Measurements from ENCODE around the gene SHISA7. TPM values are rescaled to one million over a fixed set of nuclear protein-coding genes. Genes with fewer than 3 reads are reported as not detected.

Gene SHISA7
- total RNA-seq, 8 experiments from 2014 or later = 0.10 to 3.4 (median 1.5) TPM

GRCh38 chr19:55479045-55479444 lies 35.9 kb upstream of the SHISA7 start:
- in situ Hi-C loops (cut with MboI; ENCODE audit: low pct_unique_long_range_greater_than_20kb in 2 of 9, low sequenced_read_pairs in 9 of 9, unreplicated experiment in 9 of 9) = loop anchor here in 1 of 9 experiments (25.0 kb wide), 1 partner anchor 342 kb away; the partner anchor contains the start of gene TNNT1
- no peak for ATAC-seq (replicated peaks in 6 of 8)
- WGBS, 10 experiments = 60 to 93% (median 77%) methylated on average over 2 to 8 of the region's 17 CpGs; no CpG with 5 or more reads in 5 of the 10 experiments
- Histone ChIP-seq H3K4me1 (replicated peaks in 1 of 2) (peaks cover 21 to 25% of the 10 kb centered on the region in 2 donors), H3K4me3 (no peak overlapping the region), H3K27ac (no peak overlapping the region)

DNA sequence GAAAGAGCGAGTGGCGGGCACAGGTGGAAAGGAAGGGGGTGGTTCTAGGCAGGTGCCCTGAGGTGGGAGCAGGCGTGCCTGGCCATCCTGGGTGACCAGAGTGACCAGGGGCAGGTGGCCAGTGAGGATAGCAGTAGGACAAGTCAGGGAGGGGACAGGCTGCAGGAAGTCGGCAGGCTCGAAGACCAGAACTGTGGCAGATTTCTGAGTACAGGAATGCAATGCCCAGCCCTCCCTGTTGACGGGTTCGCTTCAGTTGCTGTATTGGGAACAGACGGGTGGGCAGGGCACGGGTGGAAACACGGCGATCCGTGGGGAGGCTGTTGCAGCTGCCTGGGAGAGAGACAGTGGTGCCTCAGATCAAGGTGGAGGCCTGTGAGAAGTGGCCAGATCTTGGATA lies 35.3 kb upstream of the SHISA7 start:
- in situ Hi-C loops (cut with MboI; ENCODE audit: low pct_unique_long_range_greater_than_20kb in 2 of 9, low sequenced_read_pairs in 9 of 9, unreplicated experiment in 9 of 9) = loop anchor here in 1 of 9 experiments (25.0 kb wide), 1 partner anchor 341 kb away; the partner anchor contains the start of gene TNNT1
- 83 to 100% (median 93%) methylated on average over 2 to 9 of the region's 12 CpGs; no CpG with 5 or more reads in 6 of the 10 experiments for WGBS, 10 experiments
- H3K4me3 ChIP-seq = no peak overlapping the region

DNA sequence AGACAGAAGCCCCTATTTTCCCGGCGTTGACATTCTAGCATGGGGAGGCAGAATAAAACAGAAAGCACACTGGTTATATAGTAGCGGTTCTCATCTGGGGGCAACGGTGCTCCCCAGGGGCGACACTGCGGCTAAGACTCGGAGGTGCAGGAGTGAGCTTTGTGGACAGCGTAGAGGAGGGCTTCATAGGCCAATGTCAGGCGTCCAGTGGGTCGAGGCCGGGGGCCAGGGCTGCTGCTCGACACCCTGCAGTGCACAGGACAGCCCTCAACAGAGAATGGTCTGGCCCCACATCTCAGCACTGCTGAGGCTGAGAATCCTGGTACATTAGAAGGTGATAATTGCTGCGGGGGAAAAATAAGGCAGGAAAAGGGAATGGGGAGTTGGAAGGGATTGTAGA lies 34.8 kb upstream of the SHISA7 start:
- Histone ChIP-seq H3K4me1 (replicated peaks in 1 of 2) (peaks cover 20 to 24% of the 10 kb centered on the region in 2 donors), H3K4me3 (peak overlapping the region in 1 of 5 donors; percentile 58), H3K27ac (no peak overlapping the region)
- WGBS, 10 experiments = 58 to 100% (median 82%) methylated on average over 1 to 8 of the region's 13 CpGs; no CpG with 5 or more reads in 2 of the 10 experiments
- in situ Hi-C loops (cut with MboI; ENCODE audit: low pct_unique_long_range_greater_than_20kb in 2 of 9, low sequenced_read_pairs in 9 of 9, unreplicated experiment in 9 of 9) = loop anchor here in 1 of 9 experiments (25.0 kb wide), 1 partner anchor 341 kb away; the partner anchor contains the start of gene TNNT1
- ATAC-seq (replicated peaks in 6 of 8) = no peak

More for the DNA sequence above, 35.3 kb upstream of the SHISA7 start:
- Histone ChIP-seq H3K4me1 (replicated peaks in 1 of 2) (peaks cover 19 to 22% of the 10 kb centered on the region in 2 donors), H3K27ac (no peak overlapping the region)
- no peak for ATAC-seq (replicated peaks in 6 of 8)

DNA sequence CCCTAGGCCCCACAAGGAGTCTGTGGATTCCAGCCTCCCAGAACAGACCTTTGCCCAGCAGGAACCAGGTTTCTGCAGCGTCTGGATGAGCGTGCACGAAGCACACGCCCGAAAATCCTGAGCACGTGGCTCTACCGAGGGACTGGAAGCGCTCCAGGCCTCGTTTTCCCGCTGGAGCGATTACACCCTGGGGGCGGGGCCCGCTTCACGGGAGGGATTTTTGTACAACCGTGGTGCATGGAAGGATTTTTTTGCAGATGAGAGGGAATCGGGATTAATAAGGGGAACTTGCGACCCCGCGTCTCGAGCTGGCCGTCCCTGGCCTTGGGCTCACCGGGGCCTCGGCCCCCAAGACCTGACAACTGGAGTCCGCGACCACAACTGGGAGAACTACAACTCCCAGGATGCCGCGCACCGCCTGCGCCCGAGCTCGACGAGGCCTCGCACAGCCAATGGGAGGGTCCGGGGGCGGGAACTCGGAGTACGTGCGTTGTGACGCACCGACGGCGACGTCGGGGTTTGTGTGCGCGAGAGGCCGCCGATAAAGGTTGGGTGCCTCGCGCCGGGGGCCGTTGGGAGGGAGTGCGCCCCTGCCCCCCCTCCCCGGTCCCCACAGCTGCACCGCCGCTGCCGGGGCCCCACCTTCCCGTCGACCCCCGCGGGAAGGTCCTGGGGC lies 33.1 kb upstream of the SHISA7 start, which contains the start of gene ZNF628:
TSS of gene ZNF628 (plus strand) at position 518 of the 676 bp plus-strand sequence. CDS start 3,294 bp downstream, outside the sequence.
- in situ Hi-C loops (cut with MboI; ENCODE audit: low pct_unique_long_range_greater_than_20kb in 2 of 9, low sequenced_read_pairs in 9 of 9, unreplicated experiment in 9 of 9) = loop anchor here in 1 of 9 experiments (25.0 kb wide), 1 partner anchor 339 kb away; the partner anchor contains the start of gene TNNT1
- Histone ChIP-seq H3K4me1 (replicated peaks in 1 of 2) (peaks cover 20 to 24% of the 10 kb centered on the region in 2 donors), H3K4me3 (peak within 1 kb of the TSS; percentile 58 to 72 (median 62)), H3K27ac (peak within 1 kb of the TSS; percentile 95 to 96)
- peak; percentile 88 to 97 (median 95) for ATAC-seq (replicated peaks in 6 of 8)
- WGBS, 10 experiments = 0 to 10% (median 0%) methylated on average over 1 to 5 of the region's 61 CpGs; no CpG with 5 or more reads in 6 of the 10 experiments

GRCh38 chr19:55474269-55475265 lies 31.5 kb upstream of the SHISA7 start:
- Histone ChIP-seq H3K27ac (no peak overlapping the region), H3K4me1 (replicated peaks in 1 of 2) (peaks cover 20 to 24% of the 10 kb centered on the region in 2 donors), H3K4me3 (no peak overlapping the region)
- 67 to 100% (median 92%) methylated on average over 2 to 10 of the region's 19 CpGs; no CpG with 5 or more reads in 2 of the 10 experiments for WGBS, 10 experiments
- in situ Hi-C loops (cut with MboI; ENCODE audit: low pct_unique_long_range_greater_than_20kb in 2 of 9, low sequenced_read_pairs in 9 of 9, unreplicated experiment in 9 of 9) = loop anchor here in 1 of 9 experiments (25.0 kb wide), 1 partner anchor 337 kb away; the partner anchor contains the start of gene TNNT1
- ATAC-seq (replicated peaks in 6 of 8) = no peak

DNA sequence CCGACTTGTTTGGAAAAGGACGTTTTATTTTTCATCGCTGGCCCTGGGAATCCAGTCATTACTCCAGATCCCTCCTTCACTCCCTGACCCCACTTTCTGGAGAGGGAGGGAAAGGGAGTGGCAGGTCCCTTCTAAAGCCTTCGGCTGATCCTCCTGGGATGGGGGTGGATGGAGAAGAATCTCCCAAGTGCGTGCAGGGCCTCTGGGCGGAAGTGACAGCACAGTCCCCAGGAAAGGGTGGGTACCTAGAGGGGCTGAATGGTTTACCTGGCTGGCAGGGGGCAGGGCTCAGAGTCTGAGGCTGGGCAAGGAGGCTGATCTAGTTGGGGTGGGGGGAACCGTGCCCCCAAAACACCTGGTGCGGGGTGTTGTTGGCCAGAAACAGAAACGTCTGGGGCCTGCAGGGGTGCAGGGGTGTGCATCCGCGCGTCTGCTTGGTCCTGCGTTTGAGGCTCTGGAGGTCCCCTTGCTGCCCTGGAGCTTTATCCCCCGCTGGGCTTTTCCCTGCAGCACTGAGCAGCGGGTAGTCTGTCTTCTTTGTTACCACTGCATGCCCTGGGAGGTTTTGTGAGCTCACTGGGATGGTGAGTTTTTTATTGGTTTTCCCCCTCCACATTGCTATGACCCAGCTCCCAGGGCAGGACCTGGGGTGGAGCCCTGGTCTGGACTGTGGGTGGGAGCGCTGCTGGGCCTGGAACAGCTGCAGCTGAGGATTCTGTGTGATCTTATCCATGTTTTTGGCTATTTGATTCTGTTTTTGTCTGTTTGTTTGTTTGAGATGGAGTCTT lies 30.3 kb upstream of the SHISA7 start:
- ATAC-seq (replicated peaks in 6 of 8) = peak in 1 of 8 experiments; percentile 34
- Histone ChIP-seq H3K27ac (no peak overlapping the region), H3K4me3 (no peak overlapping the region), H3K4me1 (replicated peaks in 1 of 2) (peaks cover 20 to 24% of the 10 kb centered on the region in 2 donors)
- 0 to 59% (median 50%) methylated on average over 1 to 6 of the region's 16 CpGs; no CpG with 5 or more reads in 5 of the 10 experiments for WGBS, 10 experiments
- in situ Hi-C loops (cut with MboI; ENCODE audit: low pct_unique_long_range_greater_than_20kb in 2 of 9, low sequenced_read_pairs in 9 of 9, unreplicated experiment in 9 of 9) = no loop called here

DNA sequence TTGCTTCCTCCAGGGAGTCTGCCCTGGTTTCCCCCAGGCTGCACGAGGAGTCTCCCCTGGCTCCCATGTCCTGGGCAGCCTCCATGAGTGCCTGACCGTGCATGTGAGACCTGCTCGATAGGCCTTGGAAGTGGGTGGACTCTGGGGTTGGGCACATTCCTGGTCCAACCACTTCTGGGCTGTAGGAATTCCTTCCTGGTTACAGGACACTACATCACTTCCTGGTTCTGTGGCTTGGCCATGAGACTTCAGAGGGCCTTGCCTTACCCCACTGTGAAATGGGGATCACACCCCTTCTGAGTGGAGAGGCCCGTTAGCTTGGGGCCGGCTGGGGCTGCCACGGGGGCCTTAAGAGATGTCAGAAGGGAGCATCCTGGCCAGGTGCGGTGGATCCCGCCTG lies 29.4 kb upstream of the SHISA7 start:
- ATAC-seq (replicated peaks in 6 of 8) = no peak
- WGBS, 10 experiments = 80 to 100% (median 85%) methylated on average over 1 to 4 of the region's 8 CpGs; no CpG with 5 or more reads in 7 of the 10 experiments
- in situ Hi-C loops (cut with MboI; ENCODE audit: low pct_unique_long_range_greater_than_20kb in 2 of 9, low sequenced_read_pairs in 9 of 9, unreplicated experiment in 9 of 9) = no loop called here
- H3K4me3 ChIP-seq = no peak overlapping the region
- peaks cover 13 to 22% of the 10 kb centered on the region in 2 donors for H3K4me1 ChIP-seq (replicated peaks in 1 of 2)
- H3K27ac ChIP-seq = no peak overlapping the region

- peaks cover 13 to 20% of the 10 kb centered on the region in 2 donors for H3K4me1 ChIP-seq (replicated peaks in 1 of 2)
- 0 to 100% (median 79%) methylated on average over 1 to 9 of the region's 13 CpGs; no CpG with 5 or more reads in 1 of the 10 experiments for WGBS, 10 experiments
- in situ Hi-C loops (cut with MboI; ENCODE audit: low pct_unique_long_range_greater_than_20kb in 2 of 9, low sequenced_read_pairs in 9 of 9, unreplicated experiment in 9 of 9) = no loop called here
- H3K4me3 ChIP-seq = no peak overlapping the region
- no peak overlapping the region for H3K27ac ChIP-seq
- no peak for ATAC-seq (replicated peaks in 6 of 8)
Observed at GRCh38 chr19:55471266-55471665, 28.2 kb upstream of the SHISA7 start.

- 0 to 8% (median 0%) methylated on average over 1 to 4 of the region's 4 CpGs; no CpG with 5 or more reads in 5 of the 10 experiments for WGBS, 10 experiments
- Histone ChIP-seq H3K4me1 (replicated peaks in 1 of 2) (peaks cover 0 to 5% of the 10 kb centered on the region in 2 donors), H3K27ac (no peak overlapping the region), H3K4me3 (no peak overlapping the region)
- peak in 1 of 8 experiments; percentile 9 for ATAC-seq (replicated peaks in 6 of 8)
- in situ Hi-C loops (cut with MboI; ENCODE audit: low pct_unique_long_range_greater_than_20kb in 2 of 9, low sequenced_read_pairs in 9 of 9, unreplicated experiment in 9 of 9) = no loop called here
Observed at GRCh38 chr19:55468054-55468393, 24.9 kb upstream of the SHISA7 start.

GRCh38 chr19:55467236-55468053 lies 24.3 kb upstream of the SHISA7 start:
- H3K4me1 ChIP-seq (replicated peaks in 1 of 2) = peaks cover 0 to 5% of the 10 kb centered on the region in 2 donors

GRCh38 chr19:55466241-55466614 lies 23.1 kb upstream of the SHISA7 start:
- ATAC-seq (replicated peaks in 6 of 8) = no peak
- no peak overlapping the region for H3K27ac ChIP-seq
- 83 to 100% (median 91%) methylated on average over 1 to 4 of the region's 4 CpGs; no CpG with 5 or more reads in 4 of the 10 experiments for WGBS, 10 experiments
- in situ Hi-C loops (cut with MboI; ENCODE audit: low pct_unique_long_range_greater_than_20kb in 2 of 9, low sequenced_read_pairs in 9 of 9, unreplicated experiment in 9 of 9) = no loop called here
- H3K4me3 ChIP-seq = no peak overlapping the region
- peaks cover 0 to 5% of the 10 kb centered on the region in 2 donors for H3K4me1 ChIP-seq (replicated peaks in 1 of 2)

More at GRCh38 chr19:55467236-55468053, 24.3 kb upstream of the SHISA7 start:
- ATAC-seq (replicated peaks in 6 of 8) = peak; percentile 79 to 98 (median 84)
- Histone ChIP-seq H3K27ac (no peak overlapping the region), H3K4me3 (no peak overlapping the region)
- in situ Hi-C loops (cut with MboI; ENCODE audit: low pct_unique_long_range_greater_than_20kb in 2 of 9, low sequenced_read_pairs in 9 of 9, unreplicated experiment in 9 of 9) = no loop called here
- 18 to 85% (median 64%) methylated on average over 4 to 13 of the region's 29 CpGs; no CpG with 5 or more reads in 1 of the 10 experiments for WGBS, 10 experiments
